Measurements from ENCODE around the gene KRTAP10-9. TPM values are rescaled to one million over a fixed set of nuclear protein-coding genes. Genes with fewer than 3 reads are reported as not detected.

KRTAP10-9 gene
- polyA plus RNA-seq, 3 donors = not detected

- Histone ChIP-seq H3K9ac (ENCODE audit: insufficient read depth, low read length, poor library complexity, severe bottlenecking) (no peak overlapping the region), H2AFZ (ENCODE audit: insufficient read depth, low read depth, low read length, poor library complexity, severe bottlenecking) (no peak overlapping the region), H3K79me2 (ENCODE audit: insufficient read depth, low read length) (no peaks in the 10 kb centered on the region), H3K36me3 (replicated peaks in 1 of 2; ENCODE audit: control insufficient read depth in 1 of 2, insufficient read depth in 2 of 2, low read length in 2 of 2) (no peaks in the 10 kb centered on the region), H3K4me1 (ENCODE audit: control insufficient read depth in 1 of 2, insufficient read depth in 2 of 2, low read length in 2 of 2) (no peaks in the 10 kb centered on the region), H3K4me3 (replicated peaks in 1 of 3; ENCODE audit: low read depth in 2 of 3, low read length in 3 of 3) (no peak overlapping the region), H3K27me3 (ENCODE audit: control insufficient read depth in 2 of 2, insufficient read depth in 2 of 2, low read length in 2 of 2) (no peaks in the 10 kb centered on the region), H4K20me1 (ENCODE audit: insufficient read depth, low read length) (no peaks in the 10 kb centered on the region), H3K9me3 (replicated peaks in 1 of 2; ENCODE audit: control insufficient read depth in 1 of 2, insufficient read depth in 1 of 2, low read length in 2 of 2) (peaks cover 12 to 26% of the 10 kb centered on the region in 2 donors), H3K27ac (ENCODE audit: low read depth in 1 of 2, low read length in 2 of 2) (no peak overlapping the region), H3K4me2 (replicated peaks; ENCODE audit: extremely low read depth, low read length, poor library complexity, severe bottlenecking) (no peak overlapping the region)
- Mint-ChIP-seq H3K27ac (no peak overlapping the region), H3K36me3 (no peaks in the 10 kb centered on the region), H3K4me1 (no peaks in the 10 kb centered on the region), H3K27me3 (ENCODE audit: low read depth in 3 of 3) (peaks cover 2 to 8% (median 6%) of the 10 kb centered on the region in 3 donors), H3K4me3 (no peak overlapping the region), H3K9me3 (peaks cover 17 to 38% (median 27%) of the 10 kb centered on the region in 7 donors)
- no peak for DNase-seq
- intact Hi-C loops (cut with micrococcal nuclease) = no loop called here
- TF ChIP-seq CTCF (IDR thresholded peaks at IDR 0.05) = no peak
- 63% methylated on average over 6 of the region's 8 CpGs for WGBS (ENCODE audit: insufficient coverage)
These were observed 20.3 kb downstream of the KRTAP10-9 start for GRCh38 chr21:44647222-44647552.

GRCh38 chr21:44648557-44649311 is 21.8 kb downstream of the KRTAP10-9 start:
- no peaks in the 10 kb centered on the region for H3K4me1 ChIP-seq (ENCODE audit: control insufficient read depth in 1 of 2, insufficient read depth in 2 of 2, low read length in 2 of 2)
- H3K79me2 ChIP-seq (ENCODE audit: insufficient read depth, low read length) = no peaks in the 10 kb centered on the region
- intact Hi-C loops (cut with micrococcal nuclease) = no loop called here
- no peak overlapping the region for H3K9ac ChIP-seq (ENCODE audit: insufficient read depth, low read length, poor library complexity, severe bottlenecking)
- peaks cover 12 to 18% of the 10 kb centered on the region in 2 donors for H3K9me3 ChIP-seq (replicated peaks in 1 of 2; ENCODE audit: control insufficient read depth in 1 of 2, insufficient read depth in 1 of 2, low read length in 2 of 2)
- no peaks in the 10 kb centered on the region for H3K36me3 ChIP-seq (replicated peaks in 1 of 2; ENCODE audit: control insufficient read depth in 1 of 2, insufficient read depth in 2 of 2, low read length in 2 of 2)
- Mint-ChIP-seq H3K9me3 (peaks cover 15 to 36% (median 31%) of the 10 kb centered on the region in 7 donors), H3K27ac (no peak overlapping the region), H3K4me3 (no peak overlapping the region), H3K4me1 (no peaks in the 10 kb centered on the region), H3K27me3 (ENCODE audit: low read depth in 3 of 3) (peaks cover 2 to 13% (median 6%) of the 10 kb centered on the region in 3 donors), H3K36me3 (no peaks in the 10 kb centered on the region)
- no peak for DNase-seq
- no peaks in the 10 kb centered on the region for H3K27me3 ChIP-seq (ENCODE audit: control insufficient read depth in 2 of 2, insufficient read depth in 2 of 2, low read length in 2 of 2)
- no peak overlapping the region for H2AFZ ChIP-seq (ENCODE audit: insufficient read depth, low read depth, low read length, poor library complexity, severe bottlenecking)
- no peak for TF ChIP-seq CTCF (IDR thresholded peaks at IDR 0.05)
- WGBS (ENCODE audit: insufficient coverage) = 76% methylated on average over 27 of the region's 33 CpGs
- no peak overlapping the region for H3K4me3 ChIP-seq (replicated peaks in 1 of 3; ENCODE audit: low read depth in 2 of 3, low read length in 3 of 3)
- H4K20me1 ChIP-seq (ENCODE audit: insufficient read depth, low read length) = no peaks in the 10 kb centered on the region
- H3K27ac ChIP-seq (ENCODE audit: low read depth in 1 of 2, low read length in 2 of 2) = no peak overlapping the region
- H3K4me2 ChIP-seq (replicated peaks; ENCODE audit: extremely low read depth, low read length, poor library complexity, severe bottlenecking) = no peak overlapping the region

All from CD14-positive monocyte (primary cell).